HEK293T (cell line): ENCODE data around the gene RNASE7.

ENCODE experiments used
- ELF4 ChIP-seq: fragments of 450-650 bp; IDR thresholded peaks from 2 replicates; pipeline ENCODE4 v1.6.1; 2017; ENCODE audit warnings: antibody characterized with exemption
- FOXM1 ChIP-seq: fragments of 450-650 bp; IDR thresholded peaks from 2 replicates; pipeline ENCODE4 v1.6.1; 2017; ENCODE audit warnings: mild to moderate bottlenecking, borderline replicate concordance
- NFRKB ChIP-seq: fragments of 450-650 bp; IDR thresholded peaks from 2 replicates; pipeline ENCODE4 v1.6.1; 2016; ENCODE audit warnings: mild to moderate bottlenecking, moderate library complexity
- SP1 ChIP-seq: fragments of 450-650 bp; IDR thresholded peaks from 2 replicates; pipeline ENCODE4 v1.6.1; 2017
- SUZ12 ChIP-seq: fragments of 450-650 bp; IDR thresholded peaks from 2 replicates; pipeline ENCODE4 v1.6.1; 2016; ENCODE audit warnings: mild to moderate bottlenecking

GRCh38 chr14:21066882-21067502, 24.8 kb downstream of the RNASE7 start:
- TF ChIP-seq SUZ12 (no peak), FOXM1 (no peak), ELF4 (no peak), NFRKB (no peak), SP1 (no peak)
